ENCODE results near the gene ADRB1. TPM values are rescaled to one million over a fixed set of nuclear protein-coding genes. Genes with fewer than 3 reads are reported as not detected.

The ADRB1 gene
- 0.06 and 0.07 TPM in 2 replicates for total RNA-seq (2014; rRNA removed; shearing (Covaris generic))
- polyA plus RNA-seq (2015; cell fraction: cytosol; rRNA removed): 0.09 TPM in 1 of 2 replicates, not detected in the other
- polyA plus RNA-seq (2015; cell fraction: nucleus; rRNA removed): not detected in 2 replicates

DNA sequence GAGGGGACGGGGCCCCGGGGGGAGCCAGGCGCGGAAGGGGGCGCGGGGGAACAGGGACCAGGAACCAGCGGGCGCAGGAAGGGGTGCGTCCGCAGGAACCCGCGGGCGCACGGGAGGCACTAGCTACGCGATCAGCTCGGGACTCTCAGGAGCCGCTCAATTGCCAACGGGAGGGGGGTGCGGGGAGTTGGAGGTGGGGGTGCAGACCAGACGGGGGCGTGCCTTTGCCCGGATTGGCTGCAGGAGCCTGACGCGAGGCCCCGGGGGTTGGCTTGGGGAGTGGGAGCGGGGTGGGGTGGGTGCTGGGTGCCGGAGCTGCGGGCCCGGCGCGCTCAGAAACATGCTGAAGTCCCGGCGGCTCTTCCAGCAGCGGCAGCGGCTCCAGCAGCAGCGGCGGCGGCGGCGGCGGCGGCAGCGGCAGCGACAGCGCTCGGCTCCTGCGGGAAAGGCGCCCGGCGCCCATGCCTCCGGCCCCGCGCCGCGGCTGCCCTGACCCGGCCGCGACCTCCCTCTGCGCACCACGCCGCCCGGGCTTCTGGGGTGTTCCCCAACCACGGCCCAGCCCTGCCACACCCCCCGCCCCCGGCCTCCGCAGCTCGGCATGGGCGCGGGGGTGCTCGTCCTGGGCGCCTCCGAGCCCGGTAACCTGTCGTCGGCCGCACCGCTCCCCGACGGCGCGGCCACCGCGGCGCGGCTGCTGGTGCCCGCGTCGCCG, at the start of gene ADRB1:
TSS of gene ADRB1 (plus strand) at position 335 of the 715 bp plus-strand sequence. CDS start at position 602, 267 bp downstream.
- DNase-seq (ENCODE audit: low read depth): no peak

DNA sequence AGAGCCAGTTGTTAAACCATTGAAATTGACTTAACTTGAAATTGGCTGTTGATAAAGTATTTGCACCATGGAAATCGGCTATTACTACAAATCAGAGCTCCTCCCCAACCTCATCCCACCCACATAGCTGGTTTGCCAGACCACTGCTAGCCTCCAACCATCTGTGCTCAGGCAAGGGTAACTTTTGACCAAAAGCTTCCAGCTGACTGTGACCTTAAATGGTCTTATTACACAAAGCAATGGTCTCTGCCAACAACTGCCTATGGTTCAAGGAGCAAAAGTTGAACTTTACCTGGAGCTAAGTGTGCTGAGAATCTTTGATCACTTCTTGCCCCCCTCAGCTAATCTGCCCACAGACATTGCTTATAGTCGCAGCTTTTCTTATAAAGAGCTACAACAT, 48.5 kb upstream of the ADRB1 start:
- no peak for DNase-seq (ENCODE audit: low read depth)

DNA sequence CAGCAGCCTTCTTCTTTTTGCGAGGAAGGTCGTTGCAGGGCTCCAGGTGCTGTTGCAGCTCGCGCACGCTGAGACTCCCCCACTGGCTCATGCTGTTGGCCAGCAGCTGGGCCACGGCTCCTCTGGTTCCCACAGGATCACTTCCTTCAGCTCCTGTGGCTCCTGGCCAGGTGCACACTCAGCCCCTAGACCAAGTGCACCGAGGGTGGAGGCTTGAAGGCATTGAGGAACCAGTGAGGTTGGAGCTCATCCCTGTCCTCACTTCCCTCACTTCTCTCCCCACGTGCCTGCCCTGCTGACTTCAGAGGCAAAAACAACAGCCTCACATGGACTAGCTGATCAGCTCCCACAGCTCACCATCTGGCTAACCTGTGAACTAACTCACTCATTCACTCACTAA, 46.2 kb upstream of the ADRB1 start:
- DNase-seq (ENCODE audit: low read depth): peak; percentile 30

DNA sequence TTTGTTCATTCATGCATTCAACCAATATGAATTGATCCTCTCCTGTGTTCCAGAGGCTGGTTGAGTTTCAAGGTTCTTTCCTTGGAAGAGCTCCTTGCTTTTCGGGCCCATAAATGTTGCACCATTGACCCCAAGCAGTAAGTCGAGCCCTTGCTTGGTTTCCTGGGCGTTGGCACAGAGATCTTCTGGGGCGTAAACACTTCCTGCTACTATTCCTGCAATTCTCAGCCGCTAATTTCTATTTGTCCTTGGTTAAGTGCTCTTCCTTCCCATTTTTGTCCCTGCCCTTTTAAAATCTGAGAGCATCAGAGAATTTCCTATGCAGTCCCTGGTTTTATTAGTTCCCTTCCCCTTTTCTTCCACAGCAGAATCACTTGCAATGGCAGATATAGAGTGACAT, 44.1 kb upstream of the ADRB1 start:
- no peak for DNase-seq (ENCODE audit: low read depth)

DNA sequence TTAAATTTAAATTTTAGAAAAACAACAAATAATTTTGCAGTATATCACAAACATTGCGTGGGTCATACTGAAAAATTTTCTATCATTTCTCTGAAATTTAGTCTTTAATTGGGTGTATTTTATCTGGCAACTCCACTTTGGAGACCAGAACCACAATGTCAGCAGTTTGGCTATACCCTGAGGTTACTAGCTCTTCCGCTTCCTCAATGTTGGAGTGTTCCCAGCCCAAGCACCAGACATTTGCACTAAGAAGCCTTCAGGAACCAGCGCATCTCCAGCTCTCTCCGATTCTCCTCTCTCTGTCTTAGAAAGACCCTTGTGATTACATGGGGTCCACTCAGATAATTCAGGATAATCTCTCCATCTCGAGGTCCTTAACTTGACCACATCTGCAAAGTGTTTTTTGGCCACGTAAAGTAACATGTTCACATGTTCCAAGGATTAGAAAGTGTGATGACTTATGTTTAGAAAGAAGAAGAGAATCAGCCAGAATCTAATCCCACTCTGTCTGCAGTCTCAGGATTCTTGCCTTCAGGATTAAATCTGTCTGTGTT, 43.1 kb upstream of the ADRB1 start:
- no peak for DNase-seq (ENCODE audit: low read depth)

DNA sequence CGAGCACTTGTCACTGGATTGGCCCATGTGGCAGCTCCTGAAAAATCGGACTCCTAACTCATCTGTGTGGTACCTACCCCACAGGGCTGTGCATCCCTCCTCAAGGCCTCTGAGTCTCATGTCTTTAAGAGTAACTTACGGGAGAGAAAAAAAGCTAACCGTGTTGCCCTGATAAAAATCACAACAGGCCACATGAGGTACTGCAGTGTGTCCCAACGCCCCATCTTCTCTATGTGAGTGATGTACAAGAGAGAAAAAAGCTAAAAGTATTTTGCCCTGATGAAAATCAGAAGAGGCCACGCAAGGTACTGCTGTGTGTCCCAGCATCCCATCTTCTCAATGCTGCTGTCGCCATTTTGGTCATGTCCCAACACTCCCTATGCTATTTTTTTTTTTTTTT, 41.2 kb upstream of the ADRB1 start:
- no peak for DNase-seq (ENCODE audit: low read depth)

DNA sequence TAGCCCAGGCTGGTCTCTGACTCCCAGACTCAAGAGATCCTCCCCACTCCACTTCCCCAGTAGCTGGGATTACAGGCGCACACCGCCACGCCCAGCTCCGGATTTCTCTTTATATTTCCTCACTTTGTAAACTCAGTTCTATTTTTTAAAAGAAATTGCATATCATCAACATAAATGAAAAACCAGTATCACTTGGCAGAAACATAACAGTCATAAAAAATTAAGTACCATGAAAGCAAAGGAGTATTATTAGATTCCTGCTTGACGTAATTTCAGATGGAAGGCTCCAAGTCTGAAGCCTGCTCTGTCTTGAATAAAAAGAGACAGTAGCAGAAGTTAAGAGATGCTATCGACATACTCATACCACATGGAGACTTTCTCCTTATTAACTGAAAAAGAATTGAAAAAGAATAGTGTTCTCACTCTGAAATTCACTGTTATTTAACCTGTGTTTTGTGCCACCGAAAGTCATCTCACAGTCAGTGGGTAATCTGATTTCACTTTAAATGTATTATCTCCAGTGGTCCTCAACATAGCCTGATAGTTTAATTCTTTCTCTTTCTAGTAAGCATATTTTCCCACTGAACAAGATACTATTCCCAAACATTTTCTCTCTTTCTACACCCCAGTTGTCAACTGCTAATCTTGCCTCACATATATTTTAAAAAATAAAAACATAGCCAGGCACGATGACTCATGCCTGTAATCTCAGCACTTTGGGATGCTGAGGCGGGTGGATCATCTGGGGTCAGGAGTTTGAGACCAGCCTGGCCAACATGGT, 40.3 kb upstream of the ADRB1 start:
- DNase-seq (ENCODE audit: low read depth): no peak

DNA sequence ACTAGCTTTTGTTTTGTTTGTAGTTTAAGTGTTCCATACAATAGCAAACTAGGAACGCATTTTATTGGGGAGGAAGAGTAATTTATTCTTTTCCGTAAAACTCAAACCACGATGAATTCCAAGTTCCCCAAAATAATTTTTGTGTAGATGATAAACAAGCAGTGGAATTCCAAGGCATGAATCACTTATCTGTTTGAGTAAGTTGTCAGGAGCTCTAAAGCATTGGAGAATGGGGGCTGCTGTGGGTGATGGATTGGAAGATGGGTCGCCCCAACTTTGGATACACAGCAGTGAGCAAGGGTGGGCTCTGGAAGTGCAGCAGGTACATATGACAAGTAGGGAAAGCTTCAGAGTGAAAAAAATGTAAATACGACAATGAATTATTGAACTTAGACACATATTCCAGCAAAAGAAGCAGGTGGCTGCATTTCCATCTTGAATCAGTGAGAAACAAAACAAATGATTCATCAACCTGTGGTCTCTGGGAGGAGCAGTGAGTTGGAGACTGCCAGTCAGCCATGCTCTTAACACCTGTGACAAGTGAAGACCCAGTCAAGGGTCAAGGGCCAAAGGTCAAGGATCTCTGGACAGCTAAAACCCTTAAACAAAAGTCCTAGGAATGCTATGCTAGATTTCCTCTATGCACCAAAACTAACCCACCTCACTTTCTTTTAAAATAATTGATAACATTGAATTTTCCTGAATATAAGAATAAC, 34.2 kb upstream of the ADRB1 start:
- no peak for DNase-seq (ENCODE audit: low read depth)

DNA sequence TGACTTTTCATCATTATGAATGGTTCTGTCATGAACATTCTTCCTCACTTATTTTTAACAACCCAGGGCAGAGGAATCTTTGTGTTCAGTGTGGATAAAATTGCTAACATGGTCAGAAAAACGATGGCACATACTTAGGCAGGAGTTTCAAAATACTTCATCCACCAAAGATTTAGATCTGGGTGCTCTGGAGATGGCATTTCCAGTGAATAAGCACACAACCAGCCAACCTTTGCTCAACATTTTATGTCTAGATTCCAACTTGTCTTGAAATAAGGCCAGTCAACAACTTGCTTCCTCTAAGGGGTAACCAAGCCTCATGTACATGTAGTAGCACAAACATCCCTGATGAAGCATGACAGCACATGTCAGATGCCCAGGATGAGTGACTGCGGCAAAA, 33.4 kb upstream of the ADRB1 start:
- no peak for DNase-seq (ENCODE audit: low read depth)

DNA sequence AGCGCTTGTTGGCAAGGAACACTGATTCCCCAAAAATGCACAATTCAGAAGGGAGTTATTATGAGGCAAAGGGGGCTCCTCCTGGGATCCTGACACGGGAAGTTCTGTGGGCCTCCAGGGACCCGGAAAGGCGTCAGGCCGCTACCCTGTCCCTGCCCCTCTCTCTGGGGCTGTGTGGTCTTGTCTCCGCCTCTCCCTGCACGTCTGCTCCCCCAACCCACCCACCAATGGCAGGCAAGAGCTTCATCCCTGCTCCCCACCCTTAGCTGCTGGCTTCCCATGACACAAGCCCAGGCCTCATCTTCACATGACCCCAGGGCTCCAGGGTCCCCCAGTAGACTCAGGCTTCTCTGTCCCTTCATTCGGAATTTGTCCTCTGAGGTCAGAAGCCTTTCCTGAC, 31.0 kb upstream of the ADRB1 start:
- DNase-seq (ENCODE audit: low read depth): no peak

DNA sequence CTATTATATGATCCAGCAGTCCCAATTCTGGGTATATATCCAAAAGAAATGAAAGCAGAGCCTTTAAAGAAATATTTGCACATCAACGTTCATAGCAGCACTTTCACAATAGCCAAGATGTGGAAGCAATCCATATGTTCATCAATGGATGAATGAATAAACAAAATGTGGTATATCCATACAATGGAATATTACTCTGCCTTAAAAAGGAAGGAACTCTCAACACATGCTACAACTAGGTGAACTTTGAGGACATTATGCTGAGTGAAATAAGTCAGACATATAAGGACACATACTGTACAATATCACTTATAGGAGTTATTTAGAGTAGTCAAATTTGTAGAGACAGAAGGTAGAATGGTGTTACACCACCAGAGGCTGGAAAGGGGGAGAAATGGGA, 28.0 kb upstream of the ADRB1 start:
- DNase-seq (ENCODE audit: low read depth): no peak

DNA sequence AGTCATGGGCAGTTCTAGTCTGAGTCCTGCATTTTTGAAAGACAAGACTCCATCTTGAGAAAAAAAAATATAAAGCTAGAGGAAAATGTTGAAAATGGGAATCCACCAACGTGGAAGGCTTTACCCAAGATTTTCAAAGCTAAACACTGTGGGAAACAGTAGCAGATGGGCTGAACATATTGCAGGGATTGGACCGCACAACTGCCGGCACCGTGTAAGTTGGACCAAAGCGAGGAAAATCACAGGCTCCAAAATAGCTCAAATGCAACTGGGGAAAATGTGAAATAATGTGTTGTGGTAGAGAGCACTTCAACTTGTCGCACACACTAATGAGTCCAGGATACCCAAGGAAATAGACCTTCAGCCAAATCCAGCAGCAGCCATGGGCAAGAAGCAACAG, 26.4 kb upstream of the ADRB1 start:
- DNase-seq (ENCODE audit: low read depth): no peak

DNA sequence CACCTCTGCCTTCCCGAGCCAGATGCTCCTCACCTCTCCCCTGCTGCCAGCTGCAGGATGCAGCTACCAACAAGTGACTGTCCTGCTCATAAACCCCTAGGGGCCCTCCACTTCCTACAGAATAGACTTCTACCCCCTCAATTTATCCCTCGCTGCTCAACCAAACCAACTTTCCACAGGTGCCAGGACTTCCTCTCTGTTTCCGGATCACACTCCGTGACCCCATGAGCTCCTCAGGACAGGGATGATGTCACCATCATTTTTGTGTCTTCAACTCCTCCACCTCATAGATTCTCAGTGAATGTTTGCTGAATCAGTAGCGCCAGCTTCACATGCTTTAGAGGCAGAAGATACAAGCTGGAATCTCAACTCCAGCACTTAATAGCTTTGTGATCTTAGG, 25.8 kb upstream of the ADRB1 start:
- no peak for DNase-seq (ENCODE audit: low read depth)

DNA sequence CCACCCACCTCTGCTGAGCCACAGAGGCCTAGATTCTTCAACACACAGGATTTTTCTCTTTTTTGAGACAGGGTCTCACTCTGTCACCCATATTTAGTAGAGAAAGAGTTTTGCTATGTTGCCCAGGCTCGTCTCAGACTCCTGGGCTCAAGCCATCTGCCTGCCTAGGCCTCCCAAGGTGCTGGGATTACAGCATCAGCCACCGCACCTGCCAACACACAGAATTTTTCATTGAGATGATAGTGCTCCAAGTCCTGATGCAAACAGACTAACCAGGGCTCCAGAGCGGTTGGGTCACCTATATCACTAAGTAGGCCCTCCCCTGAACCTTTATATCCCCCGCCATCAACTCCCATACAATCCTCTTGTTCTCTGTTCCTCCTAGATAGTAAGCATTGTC, 24.4 kb upstream of the ADRB1 start:
- no peak for DNase-seq (ENCODE audit: low read depth)

DNA sequence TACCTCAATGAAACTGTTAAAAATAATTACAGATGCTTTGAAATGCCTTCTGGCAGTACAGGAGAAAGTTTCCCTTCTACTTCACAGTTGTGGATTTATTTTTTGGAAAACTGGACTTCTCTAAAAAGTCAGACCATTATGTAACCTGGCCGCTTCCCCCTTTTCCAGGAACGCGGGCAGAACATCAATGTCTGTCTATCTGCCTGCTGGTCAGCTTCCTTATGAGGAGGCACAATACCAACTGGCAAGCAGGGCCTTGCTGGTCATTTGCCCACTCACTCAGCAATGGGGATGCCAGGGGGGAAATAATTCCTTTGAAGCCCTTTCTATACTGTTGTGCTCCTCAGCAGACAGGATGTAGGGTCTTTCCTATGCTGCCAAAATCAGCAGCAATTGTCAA, 22.5 kb upstream of the ADRB1 start:
- no peak for DNase-seq (ENCODE audit: low read depth)

DNA sequence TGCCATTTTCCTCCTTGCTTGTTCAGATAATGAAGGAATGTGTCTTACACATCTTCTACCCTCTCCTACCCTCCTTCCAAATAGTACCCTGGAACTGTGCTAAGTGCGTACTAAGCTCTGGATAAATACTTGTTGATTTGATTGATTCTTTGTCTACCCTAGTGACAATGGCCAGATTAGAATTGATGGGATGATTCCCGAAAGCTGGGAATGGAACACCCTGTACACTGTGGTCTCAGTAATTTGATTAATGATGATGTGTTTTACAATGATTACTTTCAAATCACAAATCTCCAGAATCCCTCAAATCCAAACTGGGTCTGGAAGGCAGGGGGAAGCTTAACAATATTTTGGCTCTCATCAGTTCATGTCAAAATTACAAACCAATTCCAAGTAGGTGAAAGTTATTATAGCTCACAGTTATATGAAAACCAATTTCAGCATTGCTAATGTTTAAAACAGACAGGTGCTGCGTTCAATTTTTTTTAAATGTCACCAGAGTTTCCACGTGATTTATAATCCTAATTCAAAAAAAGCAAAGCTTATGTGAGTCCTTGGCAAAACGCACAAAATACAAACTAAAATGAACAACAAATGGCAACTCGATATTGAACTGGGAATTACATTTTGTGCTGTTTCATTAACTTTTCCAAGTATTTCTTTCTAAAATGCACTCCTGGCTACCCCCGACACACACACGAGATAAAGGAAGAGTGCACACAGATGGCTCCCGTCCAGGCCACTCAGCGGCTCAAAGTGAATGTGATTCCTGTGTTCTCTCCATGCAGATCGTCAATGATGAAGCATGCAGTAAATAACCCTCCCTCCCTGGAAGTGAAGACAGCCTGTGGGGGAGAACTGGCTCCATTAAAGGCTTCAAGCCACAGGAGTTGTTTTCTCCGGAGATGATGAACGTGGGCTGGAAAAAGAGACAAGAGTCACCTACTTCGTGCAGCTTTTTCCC, 21.7 kb upstream of the ADRB1 start:
- DNase-seq (ENCODE audit: low read depth): no peak

DNA sequence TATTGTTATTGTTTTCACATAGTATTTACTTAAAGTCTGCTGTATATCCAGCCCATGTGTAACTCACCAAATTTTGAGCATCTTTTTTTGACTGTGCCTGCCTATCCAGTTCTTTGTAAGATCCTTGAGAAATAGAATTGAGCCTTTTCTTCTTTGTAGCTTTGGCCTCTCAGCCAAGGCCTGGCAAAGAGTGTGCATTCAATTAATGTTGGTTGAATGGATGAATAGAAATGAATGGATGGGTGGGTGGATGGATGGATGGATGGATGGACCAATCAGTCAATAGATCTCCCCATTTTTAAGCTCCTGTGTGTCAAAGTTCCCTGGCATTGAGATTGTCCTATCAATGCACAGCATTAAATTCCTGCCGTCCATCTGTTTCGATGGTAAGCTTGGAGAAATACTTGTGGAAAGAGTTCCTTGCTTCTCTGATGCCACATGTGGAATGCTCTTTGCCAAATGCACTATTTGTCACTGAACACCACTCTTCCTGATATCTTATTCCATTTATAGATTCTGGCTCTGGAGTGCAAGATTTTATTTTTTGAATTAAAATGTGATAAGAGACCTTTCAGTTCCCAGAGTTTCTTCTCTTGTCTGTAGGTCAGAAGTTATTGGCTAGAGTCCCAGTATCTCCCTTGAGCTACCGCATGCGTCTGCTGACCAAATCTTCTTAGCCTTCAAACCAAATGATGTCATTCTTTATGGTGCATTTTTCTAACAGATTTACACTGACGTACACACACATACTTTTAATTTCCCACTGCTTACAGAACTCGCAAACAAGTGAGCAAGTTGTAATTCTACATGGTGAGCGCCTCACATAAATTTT, 20.7 kb upstream of the ADRB1 start:
- DNase-seq (ENCODE audit: low read depth): no peak

DNA sequence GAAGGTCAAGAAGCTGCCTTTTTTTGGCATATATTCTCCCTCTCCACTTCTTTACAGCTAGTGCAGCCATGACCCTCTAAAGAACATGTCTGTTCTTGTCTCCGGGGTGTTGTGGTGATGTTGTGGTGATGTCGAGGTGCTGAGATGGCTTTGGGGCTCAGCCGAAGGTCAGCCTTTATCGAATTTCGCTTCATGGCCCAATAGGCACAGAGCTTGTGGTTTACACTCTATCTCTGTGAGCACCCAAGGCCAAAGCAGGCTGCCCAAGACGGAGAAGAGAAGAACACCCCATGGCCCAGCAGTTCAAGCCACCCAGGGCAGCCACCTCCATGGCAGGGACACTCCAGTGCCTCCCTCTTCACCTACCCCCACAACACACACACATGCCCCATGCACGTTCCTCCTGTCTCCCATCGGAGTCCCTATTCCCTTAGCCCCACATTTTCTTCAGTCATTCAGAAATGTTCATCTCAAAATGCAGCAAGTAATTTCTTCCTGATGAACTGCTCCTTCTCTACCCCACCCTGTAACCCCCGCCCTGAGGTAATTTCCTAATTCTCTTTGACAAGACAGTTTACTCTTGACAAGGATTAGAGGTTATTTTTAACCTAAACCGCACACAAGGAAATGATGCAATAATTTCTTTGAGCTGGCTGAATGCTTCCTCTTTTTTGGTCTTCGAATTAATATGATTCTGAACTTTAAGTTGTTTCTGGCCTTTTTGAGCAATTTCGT, 18.6 kb upstream of the ADRB1 start:
- peak; percentile 18 for DNase-seq (ENCODE audit: low read depth)

DNA sequence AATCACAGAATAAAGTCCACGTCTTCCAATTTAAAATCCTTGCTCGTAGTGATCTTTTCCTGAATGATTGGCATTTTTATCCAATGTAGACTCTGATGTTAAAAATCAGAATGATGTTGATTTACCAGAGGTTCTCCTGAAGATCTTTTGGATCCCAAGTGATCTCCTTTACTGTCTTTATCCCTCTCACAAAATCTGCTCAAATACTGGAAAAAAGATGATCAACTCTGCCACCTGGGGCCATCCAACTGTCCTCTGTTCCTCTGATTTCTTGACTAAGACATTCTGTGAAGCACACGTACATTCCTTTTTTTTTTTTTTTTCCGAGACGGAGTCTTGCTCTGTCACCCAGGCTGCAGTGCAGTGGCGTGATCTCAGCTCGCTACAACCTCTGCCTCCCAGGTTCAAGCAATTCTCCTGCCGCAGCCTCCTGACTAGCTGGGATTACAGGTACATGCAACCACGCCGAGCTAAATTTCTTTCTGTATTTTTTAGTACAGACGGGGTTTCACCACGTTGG, 18.0 kb upstream of the ADRB1 start:
- DNase-seq (ENCODE audit: low read depth): no peak
